ENCODE measurements around the gene EEF1G.

The EEF1G gene

GRCh38 chr11:62591448-62592145 is 17.9 kb upstream of the EEF1G start, which contains the start of gene TUT1 (continued):
- 0 out of 2 replicates have a peak, but pooled peaks have one; percentile 22 for TF ChIP-seq ZBTB10 (tag by site-specific recombination; IDR thresholded peaks at IDR 0.05)
- TF ChIP-seq ZNF140 (tag by site-specific recombination; IDR thresholded peaks at IDR 0.05), result no peak
- no peak for TF ChIP-seq ZNF530 (tag by site-specific recombination; IDR thresholded peaks at IDR 0.05; ENCODE audit: low read depth)
- peak; percentile 84 for TF ChIP-seq ZSCAN30 (tag by site-specific recombination; IDR thresholded peaks at IDR 0.05)
- TF ChIP-seq ZNF239 (tag by site-specific recombination; IDR thresholded peaks at IDR 0.05), result no peak
- TF ChIP-seq ZNF16 (tag by site-specific recombination; IDR thresholded peaks at IDR 0.05; ENCODE audit: low read depth), result no peak
- TF ChIP-seq ZNF2 (tag by site-specific recombination; IDR thresholded peaks at IDR 0.05), result peak; percentile 91
- TF ChIP-seq ZNF169 (tag by site-specific recombination; IDR thresholded peaks at IDR 0.05), result no peak
- peak; percentile 99 for TF ChIP-seq ZBTB11 (tag by site-specific recombination; conservative IDR thresholded peaks at IDR 0.05; ENCODE audit: low read depth)
- no peak for TF ChIP-seq OVOL3 (tag by site-specific recombination; IDR thresholded peaks at IDR 0.05)
- no peak for TF ChIP-seq SALL2 (tag by site-specific recombination; IDR thresholded peaks at IDR 0.05; ENCODE audit: borderline replicate concordance)
- 0 out of 2 replicates have a peak, but pooled peaks have one; percentile 49 for TF ChIP-seq ZSCAN5A (tag by site-specific recombination; IDR thresholded peaks at IDR 0.05)
- peak; percentile 95 for TF ChIP-seq KLF17 (tag by site-specific recombination; IDR thresholded peaks at IDR 0.05)
- TF ChIP-seq ZNF292 (tag by site-specific recombination; IDR thresholded peaks at IDR 0.05; ENCODE audit: borderline replicate concordance, low read depth), result no peak
- TF ChIP-seq ZNF416 (tag by site-specific recombination; IDR thresholded peaks at IDR 0.05), result no peak
- no peak for TF ChIP-seq GLI2 (tag by site-specific recombination; IDR thresholded peaks at IDR 0.05; ENCODE audit: borderline replicate concordance, low read depth)
- TF ChIP-seq EGR2 (tag by site-specific recombination; IDR thresholded peaks at IDR 0.05; ENCODE audit: low read depth), result peak; percentile 17; the same call in 1 of the 2 replicates
- no peak for TF ChIP-seq HOXC10 (CRISPR knock-in tag; IDR thresholded peaks at IDR 0.05)
- peak; percentile 37; the same call in 1 of the 2 replicates for TF ChIP-seq BCL11B (tag by site-specific recombination; IDR thresholded peaks at IDR 0.05; ENCODE audit: low read depth)
- TF ChIP-seq MYNN (tag by site-specific recombination; IDR thresholded peaks at IDR 0.05; ENCODE audit: borderline replicate concordance), result no peak
- no peak for TF ChIP-seq ZNF354C (tag by site-specific recombination; IDR thresholded peaks at IDR 0.05; ENCODE audit: borderline replicate concordance, low read depth)
- no peak for TF ChIP-seq ELK4 (IDR thresholded peaks at IDR 0.05; ENCODE audit: borderline replicate concordance, low read depth, low read length)
- TF ChIP-seq GLIS2 (tag by site-specific recombination; IDR thresholded peaks at IDR 0.05), result peak; percentile 90
- TF ChIP-seq ZBTB17 (tag by site-specific recombination; IDR thresholded peaks at IDR 0.05), result peak; percentile 92
- no peak for TF ChIP-seq ZNF610 (tag by site-specific recombination; IDR thresholded peaks at IDR 0.05; ENCODE audit: borderline replicate concordance)
- no peak for TF ChIP-seq ZNF514 (tag by site-specific recombination; IDR thresholded peaks at IDR 0.05)
- peak; percentile 51; the same call in 1 of the 2 replicates for TF ChIP-seq ZBTB20 (tag by site-specific recombination; IDR thresholded peaks at IDR 0.05)
- TF ChIP-seq ZNF701 (tag by site-specific recombination; IDR thresholded peaks at IDR 0.05), result no peak
- 0 out of 2 replicates have a peak, but pooled peaks have one; percentile 43 for TF ChIP-seq ZSCAN18 (tag by site-specific recombination; IDR thresholded peaks at IDR 0.05)
